Activated T-cell treated with anti-CD3 and anti-CD28 coated beads, Interleukin-2, amount 50 U/mL, for 4 hours (primary cell): ENCODE measurements around the gene UCP3. TPM values are rescaled to one million over a fixed set of nuclear protein-coding genes. Genes with fewer than 3 reads are reported as not detected.

Experiments
- ATAC-seq, 2 donors: fragments of 200-7000 bp; cut with Tn5 transposase; one replicate each; pipeline ENCODE4 v1.10.0; 2021
- DNase-seq: peaks from one replicate; pipeline ENCODE4 v3.0.0-alpha.2; 2020
- H3K27me3 Mint-ChIP-seq: one replicate; pipeline ENCODE4 v1.8.0; 2021; ENCODE audit warnings: low read depth, mixed read lengths
- H3K36me3 Mint-ChIP-seq: one replicate; pipeline ENCODE4 v1.8.0; 2022; ENCODE audit warnings: mixed read lengths; ENCODE audit not compliant: insufficient read depth
- H3K4me1 Mint-ChIP-seq: one replicate; pipeline ENCODE4 v1.8.0; 2021; ENCODE audit warnings: low read depth, mixed read lengths
- H3K4me3 Mint-ChIP-seq: one replicate; pipeline ENCODE4 v1.8.0; 2021; ENCODE audit warnings: mild to moderate bottlenecking, moderate library complexity, mixed read lengths
- H3K9me3 Mint-ChIP-seq: one replicate; pipeline ENCODE4 v1.8.0; 2021; ENCODE audit warnings: mixed read lengths
- total RNA-seq, 3 donors: library from RNA; stranded (reverse); gene quantifications; one replicate each; pipeline ENCODE4 v1.2.1, GENCODE V29; 2021

Gene UCP3
- total RNA-seq, 3 donors from 2014 or later = 1.3 to 2.6 (median 1.7) TPM

DNA sequence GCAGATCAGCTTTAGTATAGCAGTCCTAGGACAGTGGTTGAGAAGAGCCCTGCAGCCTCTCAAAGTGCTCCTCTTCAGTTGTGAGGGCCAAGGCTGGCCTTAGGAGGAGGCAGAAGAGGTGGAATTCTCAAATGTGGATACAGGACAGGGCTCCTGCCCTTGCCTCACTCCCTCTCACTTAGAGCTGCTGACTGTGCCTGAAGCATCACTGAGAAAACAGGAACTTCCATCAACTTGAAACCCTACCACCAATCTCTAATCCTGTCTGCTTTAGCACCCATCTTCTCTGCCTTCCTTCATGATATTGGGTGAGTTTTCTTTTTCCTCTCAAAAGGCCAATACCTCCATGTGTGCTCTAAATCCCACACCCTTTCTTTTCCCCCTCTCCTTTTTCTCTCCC, 14.4 kb upstream of the UCP3 start:
- Mint-ChIP-seq H3K4me1 (peaks cover 30% of the 10 kb centered on the region), H3K27me3 (no peaks in the 10 kb centered on the region), H3K4me3 (no peak overlapping the region), H3K36me3 (peaks cover 22% of the 10 kb centered on the region), H3K9me3 (no peaks in the 10 kb centered on the region)
- no peak for DNase-seq
- no peak for ATAC-seq

- ATAC-seq (no peak), DNase-seq (no peak)
- no peak overlapping the region for H3K4me3 Mint-ChIP-seq
- H3K27me3 Mint-ChIP-seq = no peaks in the 10 kb centered on the region
- H3K9me3 Mint-ChIP-seq = no peaks in the 10 kb centered on the region
- peaks cover 18% of the 10 kb centered on the region for H3K36me3 Mint-ChIP-seq
- peaks cover 28% of the 10 kb centered on the region for H3K4me1 Mint-ChIP-seq
Observed at GRCh38 chr11:74022546-74022945, 13.7 kb upstream of the UCP3 start.

DNA sequence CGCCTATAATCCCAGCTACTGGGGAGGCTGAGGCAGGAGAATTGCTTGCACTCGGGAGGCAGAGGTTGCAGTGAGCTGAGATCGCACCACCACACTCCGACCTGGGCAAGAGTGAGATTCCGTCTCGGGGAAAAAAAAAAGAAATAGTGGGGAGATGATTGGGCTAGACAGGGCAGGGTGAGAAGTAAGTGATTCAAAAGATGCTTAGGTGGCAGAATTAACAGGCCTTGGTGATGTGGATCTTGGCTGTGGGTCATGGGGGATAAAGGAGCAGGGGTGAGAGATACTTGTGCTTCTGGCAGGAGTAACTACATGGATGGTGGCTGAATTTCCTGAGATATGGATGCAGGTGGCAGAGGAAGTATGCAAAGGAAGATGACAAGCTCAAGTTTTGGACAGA, 13.1 kb upstream of the UCP3 start:
- no peak for DNase-seq
- H3K27me3 Mint-ChIP-seq = no peaks in the 10 kb centered on the region
- H3K9me3 Mint-ChIP-seq = no peaks in the 10 kb centered on the region
- peaks cover 30% of the 10 kb centered on the region for H3K4me1 Mint-ChIP-seq
- ATAC-seq = no peak
- H3K36me3 Mint-ChIP-seq = peaks cover 22% of the 10 kb centered on the region
- no peak overlapping the region for H3K4me3 Mint-ChIP-seq

DNA sequence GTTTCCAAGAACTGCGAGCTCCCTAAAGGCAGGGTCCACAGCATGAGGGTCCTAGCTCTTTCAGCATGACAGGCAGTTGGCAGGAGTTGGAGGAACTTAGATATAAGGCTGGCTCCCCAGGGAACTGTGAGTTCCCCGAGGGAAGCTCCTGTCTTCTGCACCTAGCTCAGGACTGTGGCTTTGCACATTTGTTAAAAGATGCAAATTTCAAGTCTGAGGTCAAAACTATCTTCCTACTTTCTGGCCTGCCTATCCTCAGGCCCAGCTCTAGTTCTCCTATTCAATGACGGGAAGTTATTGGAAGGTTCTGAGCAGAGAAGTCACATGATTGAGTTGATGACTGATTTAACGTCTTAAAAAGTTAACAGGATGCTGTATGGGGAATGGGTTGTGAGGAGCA, 11.7 kb upstream of the UCP3 start:
- no peak overlapping the region for H3K4me3 Mint-ChIP-seq
- no peaks in the 10 kb centered on the region for H3K27me3 Mint-ChIP-seq
- ATAC-seq (no peak), DNase-seq (no peak)
- peaks cover 33% of the 10 kb centered on the region for H3K4me1 Mint-ChIP-seq
- H3K36me3 Mint-ChIP-seq = peaks cover 26% of the 10 kb centered on the region
- H3K9me3 Mint-ChIP-seq = no peaks in the 10 kb centered on the region

- Mint-ChIP-seq H3K9me3 (no peaks in the 10 kb centered on the region), H3K27me3 (no peaks in the 10 kb centered on the region), H3K4me3 (peak overlapping the region; percentile 19), H3K36me3 (peaks cover 28% of the 10 kb centered on the region), H3K4me1 (peaks cover 36% of the 10 kb centered on the region)
- DNase-seq (peak; percentile 38), ATAC-seq (peak; percentile 90 to 94)
Observed at GRCh38 chr11:74019860-74020259, 11.0 kb upstream of the UCP3 start.

DNA sequence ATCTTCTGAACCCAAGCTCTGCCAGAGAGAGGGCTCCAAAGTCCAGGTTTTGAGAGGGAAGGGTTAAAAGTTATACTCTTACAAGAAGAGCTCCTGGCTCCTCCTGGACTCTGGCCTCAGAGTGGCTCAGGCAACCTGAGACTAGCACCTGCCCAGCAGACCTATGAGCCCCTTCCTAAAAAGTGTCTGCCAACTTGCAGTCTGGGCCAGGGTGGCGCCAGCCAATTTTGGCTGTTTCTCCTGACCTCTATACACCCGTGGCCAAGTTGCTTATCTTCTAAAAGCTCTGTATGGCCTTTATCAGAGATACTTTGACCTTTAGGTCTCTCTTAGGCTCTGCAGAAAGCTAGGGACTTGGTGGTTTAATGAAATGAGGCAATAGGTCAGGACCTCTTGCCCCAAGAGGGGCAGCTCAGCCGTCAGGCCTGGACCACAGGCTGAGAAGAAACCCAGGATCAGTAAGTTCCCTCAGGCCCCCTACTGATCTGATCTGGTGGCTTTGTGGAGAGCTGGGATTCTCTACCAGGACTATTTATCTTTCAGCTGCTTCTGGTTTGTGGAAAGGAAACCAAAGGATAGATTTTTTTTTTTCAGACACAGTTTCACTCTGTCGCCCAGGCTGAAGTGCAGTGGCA, 10.3 kb upstream of the UCP3 start:
- Mint-ChIP-seq H3K4me1 (peaks cover 39% of the 10 kb centered on the region), H3K4me3 (peak overlapping the region; percentile 19), H3K9me3 (no peaks in the 10 kb centered on the region), H3K27me3 (no peaks in the 10 kb centered on the region), H3K36me3 (peaks cover 28% of the 10 kb centered on the region)
- DNase-seq = no peak
- peak; percentile 2 to 3 for ATAC-seq

DNA sequence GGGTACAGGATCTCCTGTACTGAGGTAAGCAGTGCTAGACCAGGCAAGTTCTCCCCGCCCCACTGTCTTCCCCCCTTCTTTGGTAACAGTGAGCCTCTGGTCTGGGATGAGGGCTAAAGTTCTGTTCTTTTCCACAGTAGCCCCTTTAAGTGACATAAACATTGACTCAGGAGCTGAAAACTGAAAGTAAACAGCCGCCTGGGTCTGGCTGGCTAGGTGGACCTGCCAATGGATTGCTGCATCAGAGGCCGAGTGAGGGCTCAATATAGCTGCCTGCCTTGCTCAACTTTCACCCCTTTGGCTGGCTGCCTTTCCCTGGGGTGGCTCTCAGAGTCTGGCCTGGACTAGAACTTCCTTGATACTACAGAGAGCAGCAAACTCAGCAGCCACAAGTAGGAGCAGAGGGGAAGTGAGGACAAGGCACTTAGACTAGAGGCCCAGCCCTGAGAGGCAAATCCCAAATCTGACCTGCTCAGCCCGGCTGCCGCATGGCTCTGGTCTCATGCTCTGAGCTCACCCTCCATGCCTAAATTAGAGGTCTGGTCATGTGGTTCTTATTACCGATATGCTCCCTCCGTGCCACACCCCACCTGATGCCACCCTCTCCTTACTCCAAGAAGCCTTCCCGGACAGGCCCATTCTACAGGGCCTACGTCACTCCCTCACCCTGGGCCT, 9.6 kb upstream of the UCP3 start:
- peaks cover 40% of the 10 kb centered on the region for H3K4me1 Mint-ChIP-seq
- ATAC-seq = no peak
- no peaks in the 10 kb centered on the region for H3K9me3 Mint-ChIP-seq
- peaks cover 23% of the 10 kb centered on the region for H3K36me3 Mint-ChIP-seq
- H3K27me3 Mint-ChIP-seq = no peaks in the 10 kb centered on the region
- DNase-seq = no peak
- no peak overlapping the region for H3K4me3 Mint-ChIP-seq

- Mint-ChIP-seq H3K27me3 (no peaks in the 10 kb centered on the region), H3K4me3 (no peak overlapping the region), H3K36me3 (peaks cover 17% of the 10 kb centered on the region), H3K9me3 (no peaks in the 10 kb centered on the region), H3K4me1 (peaks cover 45% of the 10 kb centered on the region)
- no peak for DNase-seq
- ATAC-seq = no peak
Observed at GRCh38 chr11:74017631-74018030, 8.7 kb upstream of the UCP3 start.

DNA sequence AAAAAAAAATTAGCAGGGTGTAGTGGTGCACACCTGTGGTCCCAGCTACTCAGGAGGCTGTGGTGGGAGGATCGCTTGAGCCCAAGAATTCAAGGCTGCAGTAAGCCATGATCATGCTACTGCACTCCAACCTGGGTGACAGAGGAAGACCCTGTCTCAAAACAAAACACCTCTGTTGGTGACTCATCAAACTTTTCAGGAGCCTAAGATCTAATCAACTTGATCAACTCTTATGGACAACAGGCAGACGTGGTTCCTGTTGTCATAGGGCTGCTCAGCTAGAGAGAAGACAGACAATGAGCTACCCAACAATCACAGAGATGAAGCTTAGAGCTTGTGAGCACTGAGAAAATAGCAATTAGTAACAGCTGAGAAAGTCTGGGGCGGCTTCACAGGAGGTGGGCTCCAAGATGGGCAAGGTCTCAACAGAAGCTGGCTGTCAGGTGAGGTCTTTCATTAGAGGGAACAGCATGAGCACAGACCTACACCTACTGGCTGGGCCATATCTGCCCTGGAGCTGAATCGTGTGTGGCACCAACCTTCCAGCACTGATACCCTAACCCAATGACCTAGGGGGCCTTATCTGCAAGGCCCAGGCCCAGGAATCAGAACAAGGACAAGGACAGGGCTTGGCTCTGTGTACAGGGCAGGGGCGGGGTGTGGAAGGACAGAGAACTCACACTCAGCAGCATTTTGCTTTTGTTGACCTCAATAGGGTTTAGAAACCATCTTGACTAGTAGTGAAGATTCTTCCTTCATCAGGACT, 7.2 kb upstream of the UCP3 start:
- no peaks in the 10 kb centered on the region for H3K9me3 Mint-ChIP-seq
- no peaks in the 10 kb centered on the region for H3K27me3 Mint-ChIP-seq
- peaks cover 17% of the 10 kb centered on the region for H3K36me3 Mint-ChIP-seq
- H3K4me3 Mint-ChIP-seq = no peak overlapping the region
- ATAC-seq = no peak
- DNase-seq = no peak
- H3K4me1 Mint-ChIP-seq = peaks cover 60% of the 10 kb centered on the region

GRCh38 chr11:74014880-74015279, 6.0 kb upstream of the UCP3 start:
- DNase-seq (no peak), ATAC-seq (no peak)
- Mint-ChIP-seq H3K27me3 (no peaks in the 10 kb centered on the region), H3K4me1 (peaks cover 72% of the 10 kb centered on the region), H3K36me3 (peaks cover 17% of the 10 kb centered on the region), H3K4me3 (no peak overlapping the region), H3K9me3 (no peaks in the 10 kb centered on the region)

DNA sequence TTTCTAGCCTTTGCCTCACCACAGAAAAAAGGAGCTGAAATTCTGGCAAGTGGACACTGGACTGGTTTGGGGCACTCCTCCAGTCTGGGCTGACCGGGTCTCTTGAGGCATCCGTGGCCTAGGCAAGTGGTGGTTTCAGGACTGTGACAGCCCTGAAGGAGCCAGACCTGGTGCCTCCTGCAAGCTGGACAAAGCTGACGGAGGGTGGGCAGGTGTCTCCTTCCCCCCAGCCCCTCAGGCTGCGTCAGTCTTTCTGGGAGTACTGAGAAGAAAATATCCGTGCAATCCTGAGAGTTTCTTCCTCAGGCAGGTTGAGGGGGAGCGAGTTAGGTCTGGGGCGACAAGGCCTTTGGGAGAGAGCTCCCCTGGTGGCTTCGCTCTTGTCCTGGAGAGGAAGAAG, 4.3 kb upstream of the UCP3 start:
- Mint-ChIP-seq H3K4me3 (no peak overlapping the region), H3K4me1 (peaks cover 87% of the 10 kb centered on the region), H3K36me3 (peaks cover 17% of the 10 kb centered on the region), H3K27me3 (no peaks in the 10 kb centered on the region), H3K9me3 (no peaks in the 10 kb centered on the region)
- DNase-seq (no peak), ATAC-seq (no peak)

- DNase-seq (no peak), ATAC-seq (no peak)
- Mint-ChIP-seq H3K4me1 (peaks cover 94% of the 10 kb centered on the region), H3K36me3 (peaks cover 16% of the 10 kb centered on the region), H3K9me3 (no peaks in the 10 kb centered on the region), H3K4me3 (peak overlapping the region; percentile 38), H3K27me3 (no peaks in the 10 kb centered on the region)
Observed at GRCh38 chr11:74012074-74012809, 3.4 kb upstream of the UCP3 start.

GRCh38 chr11:74011360-74012073, 2.6 kb upstream of the UCP3 start:
- Mint-ChIP-seq H3K9me3 (no peaks in the 10 kb centered on the region), H3K4me3 (peak overlapping the region; percentile 11), H3K27me3 (no peaks in the 10 kb centered on the region), H3K4me1 (peaks cover 92% of the 10 kb centered on the region), H3K36me3 (peaks cover 9% of the 10 kb centered on the region)
- DNase-seq = peak; percentile 27
- ATAC-seq = peak; percentile 76 to 77
